ENCODE measurements around the gene TMEM255A.

TMEM255A gene

DNA sequence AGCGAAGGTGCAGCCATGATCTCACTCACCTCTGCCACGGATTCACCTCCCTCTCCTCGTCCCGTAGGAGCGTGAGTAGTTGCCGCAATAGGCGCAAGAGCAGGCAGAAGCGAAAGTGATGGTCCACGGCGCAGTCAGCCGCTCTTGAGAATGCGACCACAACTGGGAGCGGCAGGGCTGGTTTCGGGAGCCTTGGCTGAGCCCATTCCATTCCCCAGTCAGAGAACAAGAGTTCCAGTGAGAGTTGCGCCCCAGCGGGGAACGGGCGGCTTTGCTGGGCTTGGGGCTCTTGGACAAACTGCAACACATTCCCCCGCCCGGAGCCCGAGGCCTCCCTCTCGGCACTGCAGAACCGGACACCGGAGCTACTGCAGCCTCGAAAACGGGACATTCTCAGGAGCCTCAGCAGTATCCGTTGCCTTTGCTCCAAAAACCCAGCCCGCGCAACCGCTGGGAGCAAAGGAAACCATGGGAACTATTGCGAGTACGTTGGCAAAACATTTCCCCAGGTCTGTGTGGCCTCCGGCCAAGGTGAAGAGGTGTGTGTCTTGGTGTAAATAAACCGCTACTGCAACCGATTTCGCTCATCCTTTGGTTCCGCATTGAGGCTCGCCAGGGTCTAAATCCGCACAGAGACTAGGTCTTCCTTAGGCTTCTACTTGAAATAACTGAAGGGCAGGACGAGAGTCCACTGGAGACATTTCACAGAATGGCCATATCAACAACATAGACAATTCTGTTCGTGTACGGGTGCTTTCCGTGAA lies 66.3 kb downstream of the TMEM255A start:
- ATAC-seq (replicated peaks; ENCODE audit: extremely low read depth, poor library complexity, severe bottlenecking) (peak; percentile 76), DNase-seq (ENCODE audit: low spot score in 2 of 2) (peak; percentile 33 to 38)
- Mint-ChIP-seq H3K27me3 (no peaks in the 10 kb centered on the region), H3K36me3 (ENCODE audit: insufficient read depth) (peaks cover 3% of the 10 kb centered on the region), H3K4me1 (peaks cover 23% of the 10 kb centered on the region), H3K9me3 (no peaks in the 10 kb centered on the region), H3K4me3 (peak overlapping the region; percentile 95), H3K27ac (ENCODE audit: low read depth) (peak overlapping the region; percentile 93)

GRCh38 chrX:120244395-120244734 lies 66.9 kb downstream of the TMEM255A start:
- DNase-seq (ENCODE audit: low spot score in 2 of 2): no peak
- Mint-ChIP-seq H3K27me3 (no peaks in the 10 kb centered on the region), H3K4me3 (peak overlapping the region; percentile 95), H3K27ac (ENCODE audit: low read depth) (peak overlapping the region; percentile 93), H3K36me3 (ENCODE audit: insufficient read depth) (peaks cover 3% of the 10 kb centered on the region), H3K9me3 (no peaks in the 10 kb centered on the region), H3K4me1 (peaks cover 22% of the 10 kb centered on the region)
- peak; percentile 28 for ATAC-seq (replicated peaks; ENCODE audit: extremely low read depth, poor library complexity, severe bottlenecking)

GRCh38 chrX:120242813-120243212 lies 68.4 kb downstream of the TMEM255A start:
- ATAC-seq (replicated peaks; ENCODE audit: extremely low read depth, poor library complexity, severe bottlenecking) (no peak), DNase-seq (ENCODE audit: low spot score in 2 of 2) (no peak)
- peaks cover 28% of the 10 kb centered on the region for H3K4me1 Mint-ChIP-seq
- H3K27me3 Mint-ChIP-seq: no peaks in the 10 kb centered on the region
- no peaks in the 10 kb centered on the region for H3K9me3 Mint-ChIP-seq
- no peak overlapping the region for H3K4me3 Mint-ChIP-seq
- no peak overlapping the region for H3K27ac Mint-ChIP-seq (ENCODE audit: low read depth)
- peaks cover 8% of the 10 kb centered on the region for H3K36me3 Mint-ChIP-seq (ENCODE audit: insufficient read depth)

DNA sequence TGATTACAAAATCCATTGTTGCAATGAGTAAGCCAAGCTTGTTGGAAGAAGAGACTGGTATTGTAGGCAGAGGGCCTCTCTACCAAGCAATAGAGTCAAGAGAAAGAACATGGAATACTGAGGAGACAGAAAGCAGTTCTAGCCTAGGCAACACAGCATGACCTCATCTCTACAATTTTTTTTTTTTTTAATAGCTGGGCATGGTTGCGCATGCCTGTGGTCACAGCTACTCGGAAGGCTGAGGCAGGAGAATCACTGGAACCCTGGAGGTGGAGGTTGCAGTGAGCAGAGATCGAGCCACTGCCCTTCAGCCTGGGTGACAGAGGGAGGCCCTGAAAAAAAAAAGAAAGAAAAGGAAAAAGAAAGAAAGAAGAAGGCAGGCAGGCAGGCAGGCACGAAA lies 72.3 kb downstream of the TMEM255A start:
- DNase-seq (ENCODE audit: low spot score in 2 of 2) (no peak), ATAC-seq (replicated peaks; ENCODE audit: extremely low read depth, poor library complexity, severe bottlenecking) (no peak)
- Mint-ChIP-seq H3K4me3 (no peak overlapping the region), H3K27ac (ENCODE audit: low read depth) (peak overlapping the region; percentile 75), H3K4me1 (peaks cover 22% of the 10 kb centered on the region), H3K27me3 (no peaks in the 10 kb centered on the region), H3K36me3 (ENCODE audit: insufficient read depth) (peaks cover 11% of the 10 kb centered on the region), H3K9me3 (no peaks in the 10 kb centered on the region)

DNA sequence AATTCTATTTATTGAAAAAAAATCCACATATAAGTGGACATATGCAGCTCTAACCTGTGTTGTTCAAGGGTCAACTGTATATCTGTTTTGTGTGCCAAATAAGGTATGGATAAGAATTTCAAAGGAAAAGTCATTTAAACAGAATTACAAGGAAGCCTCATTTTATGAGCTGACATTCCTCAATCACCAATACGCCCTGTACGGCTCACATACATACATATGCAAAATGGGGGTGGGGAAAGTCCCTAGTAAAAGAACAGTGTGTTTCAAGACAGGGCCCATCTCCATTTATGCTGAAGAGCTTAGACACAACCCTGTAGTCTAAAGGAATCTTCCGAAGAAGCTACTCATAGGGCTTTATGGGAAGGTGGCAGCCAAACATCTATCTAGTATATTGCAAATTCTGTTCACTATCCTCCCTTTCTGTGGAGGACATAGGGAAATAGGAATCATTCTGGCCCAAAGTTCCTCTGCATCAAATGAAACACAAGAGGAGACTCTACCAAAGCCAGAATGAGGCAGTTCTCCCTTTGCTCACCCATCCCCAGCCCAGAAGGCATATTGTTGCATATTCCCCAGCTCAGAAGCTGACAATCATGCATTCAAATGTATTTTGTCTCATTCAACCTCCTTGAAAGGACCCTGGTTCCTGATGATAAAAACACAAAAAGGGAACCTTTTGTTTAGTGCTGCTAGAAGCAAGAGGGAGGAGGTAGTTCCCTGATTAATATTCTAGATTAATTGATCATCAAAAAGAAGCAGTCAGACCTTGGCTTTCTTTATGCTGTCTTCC lies 74.4 kb downstream of the TMEM255A start:
- no peak for ATAC-seq (replicated peaks; ENCODE audit: extremely low read depth, poor library complexity, severe bottlenecking)
- Mint-ChIP-seq H3K9me3 (no peaks in the 10 kb centered on the region), H3K27me3 (no peaks in the 10 kb centered on the region), H3K4me1 (peaks cover 8% of the 10 kb centered on the region), H3K27ac (ENCODE audit: low read depth) (no peak overlapping the region), H3K36me3 (ENCODE audit: insufficient read depth) (peaks cover 11% of the 10 kb centered on the region), H3K4me3 (no peak overlapping the region)
- no peak for DNase-seq (ENCODE audit: low spot score in 2 of 2)

- no peak overlapping the region for H3K27ac Mint-ChIP-seq (ENCODE audit: low read depth)
- H3K9me3 Mint-ChIP-seq: no peaks in the 10 kb centered on the region
- H3K4me3 Mint-ChIP-seq: no peak overlapping the region
- H3K4me1 Mint-ChIP-seq: peaks cover 5% of the 10 kb centered on the region
- H3K27me3 Mint-ChIP-seq: no peaks in the 10 kb centered on the region
- ATAC-seq (replicated peaks; ENCODE audit: extremely low read depth, poor library complexity, severe bottlenecking): no peak
- no peak for DNase-seq (ENCODE audit: low spot score in 2 of 2)
- peaks cover 11% of the 10 kb centered on the region for H3K36me3 Mint-ChIP-seq (ENCODE audit: insufficient read depth)
These were observed 76.0 kb downstream of the TMEM255A start for GRCh38 chrX:120235284-120235683.

DNA sequence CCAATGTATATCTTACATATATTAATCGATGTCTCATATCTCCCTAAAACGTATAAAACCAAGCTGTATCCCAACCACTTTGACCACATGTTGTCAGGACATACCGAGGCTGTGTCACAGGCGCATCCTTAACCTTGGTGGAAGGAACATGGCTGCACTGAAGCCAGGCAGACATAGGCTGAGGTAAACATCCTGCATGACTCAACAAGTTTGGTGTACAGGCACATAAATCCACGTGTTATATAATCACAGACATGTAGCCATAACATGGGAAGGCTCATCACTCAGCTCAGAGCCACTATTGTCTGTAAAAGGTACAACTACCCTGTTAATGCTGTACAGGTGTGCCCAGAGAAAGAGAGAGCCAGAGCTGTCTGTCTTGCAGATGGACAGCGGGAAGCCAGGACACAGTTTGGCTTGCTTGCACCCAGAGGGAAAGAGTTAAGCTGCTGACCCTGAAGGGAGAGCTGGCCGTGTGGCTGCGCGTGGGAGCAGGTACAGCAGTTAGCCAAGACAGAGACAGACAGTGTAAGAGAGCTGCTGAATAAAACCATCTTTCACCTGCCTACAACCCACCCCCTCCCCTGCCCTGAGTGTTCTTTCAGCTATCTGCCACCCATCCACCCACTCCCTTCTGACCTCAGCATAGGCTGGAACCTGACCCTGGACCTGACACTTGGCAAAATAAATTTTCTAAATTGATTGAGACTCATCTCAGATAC lies 82.9 kb downstream of the TMEM255A start:
- ATAC-seq (replicated peaks; ENCODE audit: extremely low read depth, poor library complexity, severe bottlenecking): no peak
- H3K36me3 Mint-ChIP-seq (ENCODE audit: insufficient read depth): peaks cover 3% of the 10 kb centered on the region
- H3K27me3 Mint-ChIP-seq: no peaks in the 10 kb centered on the region
- H3K4me1 Mint-ChIP-seq: no peaks in the 10 kb centered on the region
- no peak overlapping the region for H3K4me3 Mint-ChIP-seq
- DNase-seq (ENCODE audit: low spot score in 2 of 2): no peak
- no peak overlapping the region for H3K27ac Mint-ChIP-seq (ENCODE audit: low read depth)
- H3K9me3 Mint-ChIP-seq: no peaks in the 10 kb centered on the region

DNA sequence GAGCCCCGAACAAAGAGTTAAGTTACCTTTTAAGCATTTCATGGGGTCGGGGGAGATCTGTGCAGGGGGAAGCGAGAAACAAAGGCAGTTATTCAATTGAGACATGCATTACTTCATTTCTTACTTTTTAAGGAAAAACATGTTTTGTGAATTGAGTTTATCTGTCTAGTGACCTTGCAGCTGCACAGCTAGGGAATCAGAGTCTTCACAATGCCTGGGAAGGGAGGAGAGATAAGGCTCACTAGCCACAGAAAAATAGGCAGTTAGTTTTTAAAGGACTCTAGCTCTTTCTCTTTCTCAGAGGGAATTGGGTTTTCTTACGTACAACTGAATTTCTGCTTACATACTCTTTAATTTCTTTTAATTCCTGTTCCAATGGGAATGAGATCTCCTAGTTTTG lies 86.9 kb downstream of the TMEM255A start:
- Mint-ChIP-seq H3K27ac (ENCODE audit: low read depth) (no peak overlapping the region), H3K9me3 (no peaks in the 10 kb centered on the region), H3K36me3 (ENCODE audit: insufficient read depth) (peaks cover 8% of the 10 kb centered on the region), H3K27me3 (no peaks in the 10 kb centered on the region), H3K4me1 (no peaks in the 10 kb centered on the region), H3K4me3 (no peak overlapping the region)
- DNase-seq (ENCODE audit: low spot score in 2 of 2) (no peak), ATAC-seq (replicated peaks; ENCODE audit: extremely low read depth, poor library complexity, severe bottlenecking) (no peak)

GRCh38 chrX:120223374-120223773 lies 87.9 kb downstream of the TMEM255A start:
- Mint-ChIP-seq H3K27me3 (no peaks in the 10 kb centered on the region), H3K4me1 (no peaks in the 10 kb centered on the region), H3K9me3 (no peaks in the 10 kb centered on the region), H3K4me3 (no peak overlapping the region), H3K36me3 (ENCODE audit: insufficient read depth) (peaks cover 8% of the 10 kb centered on the region), H3K27ac (ENCODE audit: low read depth) (no peak overlapping the region)
- no peak for DNase-seq (ENCODE audit: low spot score in 2 of 2)
- no peak for ATAC-seq (replicated peaks; ENCODE audit: extremely low read depth, poor library complexity, severe bottlenecking)

- no peak overlapping the region for H3K27ac Mint-ChIP-seq (ENCODE audit: low read depth)
- peaks cover 6% of the 10 kb centered on the region for H3K4me1 Mint-ChIP-seq
- ATAC-seq (replicated peaks; ENCODE audit: extremely low read depth, poor library complexity, severe bottlenecking) (peak; percentile 54), DNase-seq (ENCODE audit: low spot score in 2 of 2) (peak; percentile 10 to 21)
- peaks cover 5% of the 10 kb centered on the region for H3K36me3 Mint-ChIP-seq (ENCODE audit: insufficient read depth)
- no peaks in the 10 kb centered on the region for H3K27me3 Mint-ChIP-seq
- no peaks in the 10 kb centered on the region for H3K9me3 Mint-ChIP-seq
- H3K4me3 Mint-ChIP-seq: no peak overlapping the region
These were observed 97.6 kb downstream of the TMEM255A start for GRCh38 chrX:120213438-120214265.

Measured in central memory CD8-positive, alpha-beta T cell (primary cell).